WTC11 (cell line): ENCODE results near the gene TIMMDC1. TPM values are rescaled to one million over a fixed set of nuclear protein-coding genes. Genes with fewer than 3 reads are reported as not detected.

Experiments
- ATAC-seq: fragments of 200-7000 bp; cut with Tn5 transposase; 2 replicates; pipeline ENCODE4 v1.10.0; 2021; ENCODE audit warnings: mild to moderate bottlenecking, moderate library complexity
- CTCF ChIA-PET: fragments of 300-600 bp; sonication (Branson Sonifier 250); formaldehyde crosslinking; loops from one replicate; lab custom pipeline; 2021; ENCODE audit warnings: antibody characterized with exemption; lab: Charles Lee
- POLR2A ChIA-PET: fragments of 350-600 bp; sonication (Branson Sonifier 250); formaldehyde crosslinking; loops from one replicate; lab custom pipeline; 2021; ENCODE audit warnings: antibody characterized with exemption; lab: Charles Lee
- DNase-seq: peaks from one replicate; pipeline ENCODE4 v3.0.0; 2021; ENCODE audit warnings: low spot score
- H3K27ac Mint-ChIP-seq: 2 replicates; pipeline ENCODE4 v1.8.0; 2021; ENCODE audit warnings: mixed read lengths
- H3K27me3 Mint-ChIP-seq: 2 replicates; pipeline ENCODE4 v1.8.0; 2021; ENCODE audit warnings: low read depth, mild to moderate bottlenecking, moderate library complexity, mixed read lengths
- H3K36me3 Mint-ChIP-seq: 2 replicates; pipeline ENCODE4 v1.8.0; 2021; ENCODE audit warnings: mixed read lengths
- H3K4me1 Mint-ChIP-seq: 2 replicates; pipeline ENCODE4 v1.8.0; 2022; ENCODE audit warnings: mixed read lengths
- H3K4me3 Mint-ChIP-seq: 2 replicates; pipeline ENCODE4 v1.8.0; 2021; ENCODE audit warnings: mild to moderate bottlenecking, moderate library complexity, mixed read lengths
- H3K9me3 Mint-ChIP-seq: 2 replicates; pipeline ENCODE4 v1.8.0; 2021; ENCODE audit warnings: mixed read lengths
- AFF4 ChIP-seq: sonication (generic); formaldehyde crosslinking; IDR thresholded peaks from 2 replicates; pipeline ENCODE4 v1.8.1; 2023; ENCODE audit warnings: mild to moderate bottlenecking, missing genetic modification reagents, borderline replicate concordance
- CBFB ChIP-seq: sonication (generic); formaldehyde crosslinking; IDR thresholded peaks from 2 replicates; pipeline ENCODE4 v1.8.1; 2022; ENCODE audit warnings: mild to moderate bottlenecking, low read depth, missing genetic modification reagents
- ETV6 ChIP-seq: sonication (generic); formaldehyde crosslinking; IDR thresholded peaks from 2 replicates; pipeline ENCODE4 v1.8.1; 2022; ENCODE audit warnings: mild to moderate bottlenecking, missing genetic modification reagents
- IRF2 ChIP-seq: sonication (generic); formaldehyde crosslinking; IDR thresholded peaks from 2 replicates; pipeline ENCODE4 v1.8.0; 2022; ENCODE audit warnings: low read depth, missing genetic modification reagents, borderline replicate concordance
- MYBL2 ChIP-seq: sonication (generic); formaldehyde crosslinking; IDR thresholded peaks from 2 replicates; pipeline ENCODE4 v1.8.1; 2023; ENCODE audit warnings: mild to moderate bottlenecking, moderate library complexity, missing genetic modification reagents
- NFE2L1 ChIP-seq: sonication (generic); formaldehyde crosslinking; IDR thresholded peaks from 2 replicates; pipeline ENCODE4 v1.8.1; 2023; ENCODE audit warnings: missing genetic modification reagents
- NFYB ChIP-seq: sonication (generic); formaldehyde crosslinking; conservative IDR thresholded peaks from 2 replicates; pipeline ENCODE4 v1.8.0; 2022; ENCODE audit warnings: low read depth, missing genetic modification reagents
- NR1H2 ChIP-seq: sonication (generic); formaldehyde crosslinking; IDR thresholded peaks from 2 replicates; pipeline ENCODE4 v1.9.0; 2021; ENCODE audit warnings: mild to moderate bottlenecking, moderate library complexity, missing genetic modification reagents
- RELA ChIP-seq: sonication (generic); formaldehyde crosslinking; IDR thresholded peaks from 2 replicates; pipeline ENCODE4 v1.8.1; 2022; ENCODE audit warnings: missing genetic modification reagents, mild to moderate bottlenecking, borderline replicate concordance
- TP53 ChIP-seq: sonication (generic); formaldehyde crosslinking; IDR thresholded peaks from 2 replicates; pipeline ENCODE4 v1.8.1; 2023; ENCODE audit warnings: mild to moderate bottlenecking, missing genetic modification reagents
- ZNF121 ChIP-seq: sonication (generic); formaldehyde crosslinking; IDR thresholded peaks from 2 replicates; pipeline ENCODE4 v1.8.0; 2023; ENCODE audit warnings: missing genetic modification reagents
- ZNF671 ChIP-seq: fragments of 250-450 bp; sonication (Bioruptor Pico); IDR thresholded peaks from 2 replicates; pipeline ENCODE4 v1.8.0; 2021; ENCODE audit warnings: mild to moderate bottlenecking
- total RNA-seq: library from RNA; stranded (reverse); gene quantifications from 3 replicates; pipeline ENCODE4 v1.2.3, GENCODE V29; 2021
- TF ChIP-seq, protein P1 (sequence below): sonication (generic); formaldehyde crosslinking; IDR thresholded peaks from 2 replicates; pipeline ENCODE4 v1.8.0; 2022; ENCODE audit warnings: mild to moderate bottlenecking, missing genetic modification reagents
- TF ChIP-seq, protein P2 (sequence below): sonication (generic); formaldehyde crosslinking; conservative IDR thresholded peaks from 2 replicates; pipeline ENCODE4 v1.8.1; 2023; ENCODE audit warnings: mild to moderate bottlenecking, low read depth, missing genetic modification reagents, moderate library complexity
- TF ChIP-seq, protein P3 (sequence below): sonication (generic); formaldehyde crosslinking; IDR thresholded peaks from 2 replicates; pipeline ENCODE4 v1.8.1; 2022; ENCODE audit warnings: low read depth, missing genetic modification reagents, borderline replicate concordance
- TF ChIP-seq, protein P4 (sequence below): sonication (generic); formaldehyde crosslinking; IDR thresholded peaks from 2 replicates; pipeline ENCODE4 v1.8.1; 2023; ENCODE audit warnings: mild to moderate bottlenecking, missing genetic modification reagents, moderate library complexity

TIMMDC1 gene
- total RNA-seq, 1 experiment from 2014 or later: 114 TPM

DNA sequence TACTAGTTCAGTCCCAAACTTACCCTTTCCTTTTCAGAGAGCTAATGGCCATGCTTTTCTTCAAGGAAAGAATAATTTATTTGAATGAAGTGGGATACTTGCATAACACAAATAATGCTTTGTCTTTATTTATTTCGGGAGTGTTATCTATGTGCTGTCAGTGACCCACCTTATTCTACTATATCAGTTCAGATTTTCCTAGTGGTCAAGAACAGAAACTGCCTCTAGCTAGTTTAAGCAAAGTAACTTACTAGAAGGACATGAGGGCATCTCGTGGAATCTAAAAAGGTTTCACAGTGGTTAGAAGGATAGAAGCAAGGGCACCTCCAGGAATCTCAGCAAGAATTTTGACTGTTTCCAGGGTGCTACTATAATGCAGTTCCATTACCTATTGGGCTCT is 3.8 kb upstream of the TIMMDC1 start:
- H3K4me3 Mint-ChIP-seq: no peak overlapping the region
- no peak for DNase-seq
- H3K27me3 Mint-ChIP-seq: no peaks in the 10 kb centered on the region
- H3K36me3 Mint-ChIP-seq: peaks cover 10% of the 10 kb centered on the region
- H3K9me3 Mint-ChIP-seq: no peaks in the 10 kb centered on the region
- H3K4me1 Mint-ChIP-seq: peaks cover 4% of the 10 kb centered on the region
- TF ChIP-seq NFYB (CRISPR knock-in tag): no peak
- no peak for TF ChIP-seq IRF2 (CRISPR knock-in tag)
- TF ChIP-seq MYBL2 (CRISPR knock-in tag): no peak
- no peak for TF ChIP-seq ZNF671 (CRISPR knock-in tag)
- no peak for TF ChIP-seq CBFB (CRISPR knock-in tag)
- no peak for TF ChIP-seq NFE2L1
- TF ChIP-seq AFF4 (CRISPR knock-in tag): no peak
- no peak for TF ChIP-seq ETV6 (CRISPR knock-in tag)
- no peak for TF ChIP-seq TP53 (CRISPR knock-in tag)
- no peak overlapping the region for H3K27ac Mint-ChIP-seq
- ATAC-seq: no peak
- ChIA-PET POLR2A (interaction anchor here (0.7 kb wide), 1 partner anchor 280 kb away, joined by 3 read pairs; no protein-coding TSS in a partner anchor), CTCF (interaction anchor here (0.9 to 1.0 kb wide), 3 partner anchors 31 to 117 kb away, joined by 3 to 4 read pairs (median 3); partner anchors contain the start of genes ADPRH and TMEM39A)

DNA sequence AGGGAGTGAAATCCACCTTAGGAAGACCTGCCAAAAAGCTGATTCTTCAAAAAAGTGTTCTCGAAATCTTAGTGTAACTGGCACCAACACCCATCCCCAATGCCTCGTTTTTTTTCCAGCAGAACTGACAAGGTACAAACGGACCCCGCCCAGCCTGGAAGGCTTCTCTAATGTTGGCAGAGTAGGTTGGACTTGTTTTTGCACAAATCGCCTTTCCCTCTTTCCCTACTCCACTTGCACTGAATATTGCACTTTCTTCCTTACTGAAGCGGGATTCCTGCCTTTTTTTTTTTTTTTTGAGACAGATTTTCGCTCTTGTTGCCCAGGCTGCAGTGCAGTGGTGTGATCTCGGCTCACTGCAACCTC is 544 bp upstream of the TIMMDC1 start:
- POLR2A ChIA-PET: interaction anchor here (0.6 to 2.8 kb wide), 4 partner anchors 28 to 268 kb away, joined by 3 to 17 read pairs (median 4); partner anchors contain the start of genes POGLUT1 and TMEM39A
- Mint-ChIP-seq H3K36me3 (peaks cover 3% of the 10 kb centered on the region; the same call in 1 of the 2 replicates), H3K4me1 (peaks cover 11% of the 10 kb centered on the region), H3K9me3 (no peaks in the 10 kb centered on the region), H3K27ac (peak overlapping the region; percentile 99), H3K4me3 (peak overlapping the region; percentile 99), H3K27me3 (no peaks in the 10 kb centered on the region)
- ATAC-seq (peak; percentile 13), DNase-seq (no peak)
- CTCF ChIA-PET: interaction anchor here (0.7 to 2.0 kb wide), 5 partner anchors 10 to 529 kb away, joined by 3 to 5 read pairs (median 4); partner anchors contain the start of genes POGLUT1 and TMEM39A
- no peak for TF ChIP-seq CBFB (CRISPR knock-in tag)
- no peak for TF ChIP-seq RELA (CRISPR knock-in tag)
- TF ChIP-seq, protein P1, sequence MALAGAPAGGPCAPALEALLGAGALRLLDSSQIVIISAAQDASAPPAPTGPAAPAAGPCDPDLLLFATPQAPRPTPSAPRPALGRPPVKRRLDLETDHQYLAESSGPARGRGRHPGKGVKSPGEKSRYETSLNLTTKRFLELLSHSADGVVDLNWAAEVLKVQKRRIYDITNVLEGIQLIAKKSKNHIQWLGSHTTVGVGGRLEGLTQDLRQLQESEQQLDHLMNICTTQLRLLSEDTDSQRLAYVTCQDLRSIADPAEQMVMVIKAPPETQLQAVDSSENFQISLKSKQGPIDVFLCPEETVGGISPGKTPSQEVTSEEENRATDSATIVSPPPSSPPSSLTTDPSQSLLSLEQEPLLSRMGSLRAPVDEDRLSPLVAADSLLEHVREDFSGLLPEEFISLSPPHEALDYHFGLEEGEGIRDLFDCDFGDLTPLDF (CRISPR knock-in tag): no peak
- TF ChIP-seq, protein P2, sequence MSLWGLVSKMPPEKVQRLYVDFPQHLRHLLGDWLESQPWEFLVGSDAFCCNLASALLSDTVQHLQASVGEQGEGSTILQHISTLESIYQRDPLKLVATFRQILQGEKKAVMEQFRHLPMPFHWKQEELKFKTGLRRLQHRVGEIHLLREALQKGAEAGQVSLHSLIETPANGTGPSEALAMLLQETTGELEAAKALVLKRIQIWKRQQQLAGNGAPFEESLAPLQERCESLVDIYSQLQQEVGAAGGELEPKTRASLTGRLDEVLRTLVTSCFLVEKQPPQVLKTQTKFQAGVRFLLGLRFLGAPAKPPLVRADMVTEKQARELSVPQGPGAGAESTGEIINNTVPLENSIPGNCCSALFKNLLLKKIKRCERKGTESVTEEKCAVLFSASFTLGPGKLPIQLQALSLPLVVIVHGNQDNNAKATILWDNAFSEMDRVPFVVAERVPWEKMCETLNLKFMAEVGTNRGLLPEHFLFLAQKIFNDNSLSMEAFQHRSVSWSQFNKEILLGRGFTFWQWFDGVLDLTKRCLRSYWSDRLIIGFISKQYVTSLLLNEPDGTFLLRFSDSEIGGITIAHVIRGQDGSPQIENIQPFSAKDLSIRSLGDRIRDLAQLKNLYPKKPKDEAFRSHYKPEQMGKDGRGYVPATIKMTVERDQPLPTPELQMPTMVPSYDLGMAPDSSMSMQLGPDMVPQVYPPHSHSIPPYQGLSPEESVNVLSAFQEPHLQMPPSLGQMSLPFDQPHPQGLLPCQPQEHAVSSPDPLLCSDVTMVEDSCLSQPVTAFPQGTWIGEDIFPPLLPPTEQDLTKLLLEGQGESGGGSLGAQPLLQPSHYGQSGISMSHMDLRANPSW (CRISPR knock-in tag): no peak
- no peak for TF ChIP-seq NR1H2 (CRISPR knock-in tag)
- no peak for TF ChIP-seq IRF2 (CRISPR knock-in tag)
- TF ChIP-seq ETV6 (CRISPR knock-in tag): no peak
- TF ChIP-seq ZNF121: no peak
- TF ChIP-seq, protein P3, sequence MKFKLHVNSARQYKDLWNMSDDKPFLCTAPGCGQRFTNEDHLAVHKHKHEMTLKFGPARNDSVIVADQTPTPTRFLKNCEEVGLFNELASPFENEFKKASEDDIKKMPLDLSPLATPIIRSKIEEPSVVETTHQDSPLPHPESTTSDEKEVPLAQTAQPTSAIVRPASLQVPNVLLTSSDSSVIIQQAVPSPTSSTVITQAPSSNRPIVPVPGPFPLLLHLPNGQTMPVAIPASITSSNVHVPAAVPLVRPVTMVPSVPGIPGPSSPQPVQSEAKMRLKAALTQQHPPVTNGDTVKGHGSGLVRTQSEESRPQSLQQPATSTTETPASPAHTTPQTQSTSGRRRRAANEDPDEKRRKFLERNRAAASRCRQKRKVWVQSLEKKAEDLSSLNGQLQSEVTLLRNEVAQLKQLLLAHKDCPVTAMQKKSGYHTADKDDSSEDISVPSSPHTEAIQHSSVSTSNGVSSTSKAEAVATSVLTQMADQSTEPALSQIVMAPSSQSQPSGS (CRISPR knock-in tag): no peak
- TF ChIP-seq, protein P4, sequence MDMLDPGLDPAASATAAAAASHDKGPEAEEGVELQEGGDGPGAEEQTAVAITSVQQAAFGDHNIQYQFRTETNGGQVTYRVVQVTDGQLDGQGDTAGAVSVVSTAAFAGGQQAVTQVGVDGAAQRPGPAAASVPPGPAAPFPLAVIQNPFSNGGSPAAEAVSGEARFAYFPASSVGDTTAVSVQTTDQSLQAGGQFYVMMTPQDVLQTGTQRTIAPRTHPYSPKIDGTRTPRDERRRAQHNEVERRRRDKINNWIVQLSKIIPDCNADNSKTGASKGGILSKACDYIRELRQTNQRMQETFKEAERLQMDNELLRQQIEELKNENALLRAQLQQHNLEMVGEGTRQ (CRISPR knock-in tag): no peak
- TF ChIP-seq MYBL2 (CRISPR knock-in tag): no peak
